WERI-Rb-1 (cell line): Measurements from ENCODE around the gene C12orf43.

Experiments used
- DNase-seq: peaks from one replicate; pipeline ENCODE4 v3.0.0-alpha.2; 2020
- H3K27ac ChIP-seq: fragments of 250-450 bp; sonication (Bioruptor Pico); 2 replicates; pipeline ENCODE4 v1.5.1; 2020; ENCODE audit warnings: mild to moderate bottlenecking, moderate library complexity
- H3K27me3 ChIP-seq: fragments of 250-450 bp; sonication (Bioruptor Pico); 2 replicates; pipeline ENCODE4 v1.5.1; 2021; ENCODE audit warnings: mild to moderate bottlenecking, low read depth, moderate library complexity; ENCODE audit not compliant: insufficient read depth, severe bottlenecking
- H3K36me3 ChIP-seq: fragments of 250-450 bp; sonication (Bioruptor Pico); 2 replicates; pipeline ENCODE4 v1.5.1; 2020; ENCODE audit warnings: mild to moderate bottlenecking, moderate library complexity
- H3K4me3 ChIP-seq: 2 replicates; pipeline ENCODE4 v1.5.1; 2011; ENCODE audit warnings: low read depth, mild to moderate bottlenecking, control low read depth, low read length
- H3K9me3 ChIP-seq: fragments of 250-450 bp; sonication (Bioruptor Pico); 2 replicates; pipeline ENCODE4 v1.5.1; 2021; ENCODE audit warnings: mild to moderate bottlenecking, moderate library complexity; ENCODE audit not compliant: severe bottlenecking
- TF ChIP-seq, protein P1 (sequence below): IDR thresholded peaks from 2 replicates; pipeline ENCODE4 v1.5.1; 2011; ENCODE audit warnings: low read depth, mild to moderate bottlenecking, control low read depth, inconsistent platforms, low read length

C12orf43 gene

GRCh38 chr12:120950807-120951206 is 65.5 kb downstream of the C12orf43 start:
- H3K27me3 ChIP-seq, result no peaks in the 10 kb centered on the region
- TF ChIP-seq, protein P1, sequence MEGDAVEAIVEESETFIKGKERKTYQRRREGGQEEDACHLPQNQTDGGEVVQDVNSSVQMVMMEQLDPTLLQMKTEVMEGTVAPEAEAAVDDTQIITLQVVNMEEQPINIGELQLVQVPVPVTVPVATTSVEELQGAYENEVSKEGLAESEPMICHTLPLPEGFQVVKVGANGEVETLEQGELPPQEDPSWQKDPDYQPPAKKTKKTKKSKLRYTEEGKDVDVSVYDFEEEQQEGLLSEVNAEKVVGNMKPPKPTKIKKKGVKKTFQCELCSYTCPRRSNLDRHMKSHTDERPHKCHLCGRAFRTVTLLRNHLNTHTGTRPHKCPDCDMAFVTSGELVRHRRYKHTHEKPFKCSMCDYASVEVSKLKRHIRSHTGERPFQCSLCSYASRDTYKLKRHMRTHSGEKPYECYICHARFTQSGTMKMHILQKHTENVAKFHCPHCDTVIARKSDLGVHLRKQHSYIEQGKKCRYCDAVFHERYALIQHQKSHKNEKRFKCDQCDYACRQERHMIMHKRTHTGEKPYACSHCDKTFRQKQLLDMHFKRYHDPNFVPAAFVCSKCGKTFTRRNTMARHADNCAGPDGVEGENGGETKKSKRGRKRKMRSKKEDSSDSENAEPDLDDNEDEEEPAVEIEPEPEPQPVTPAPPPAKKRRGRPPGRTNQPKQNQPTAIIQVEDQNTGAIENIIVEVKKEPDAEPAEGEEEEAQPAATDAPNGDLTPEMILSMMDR, result no peak
- DNase-seq, result no peak
- H3K9me3 ChIP-seq, result no peaks in the 10 kb centered on the region
- H3K27ac ChIP-seq, result no peak overlapping the region
- no peaks in the 10 kb centered on the region for H3K36me3 ChIP-seq
- H3K4me3 ChIP-seq, result no peak overlapping the region
